MV-4-11 (cell line): ENCODE measurements around the gene MYO1D.
A peak's percentile ranks its signal among the peaks of the same experiment; 100 is the strongest.
"Not testable (repeated sequence)": the region's sequence is repeated elsewhere in the genome, so short reads cannot be mapped to it uniquely, and the experiment has no call there.

Source experiments
- DNase-seq: peaks from one replicate; lab custom pipeline; 2025; lab: John Stamatoyannopoulos, UW

Gene MYO1D

GRCh38 chr17:32876417-32877163, at the start of gene MYO1D:
MYO1D (minus strand) TSS chr17:32877124; CDS start chr17:32876872, 252 bp downstream.
- no peak for DNase-seq

GRCh38 chr17:32926183-32926582, 49.3 kb upstream of the MYO1D start:
- no peak for DNase-seq

GRCh38 chr17:32923905-32924304, 47.0 kb upstream of the MYO1D start:
- DNase-seq: not testable (repeated sequence)

- no peak for DNase-seq
These were observed 44.1 kb upstream of the MYO1D start for GRCh38 chr17:32921017-32921416.

- DNase-seq: no peak
These were observed 43.4 kb upstream of the MYO1D start for GRCh38 chr17:32920293-32920692.

- not testable (repeated sequence) for DNase-seq
These were observed 43.0 kb upstream of the MYO1D start for GRCh38 chr17:32919876-32920275.

GRCh38 chr17:32917842-32918241, 40.9 kb upstream of the MYO1D start:
- no peak for DNase-seq

GRCh38 chr17:32917081-32917480, 40.2 kb upstream of the MYO1D start:
- DNase-seq: no peak

GRCh38 chr17:32916134-32916533, 39.2 kb upstream of the MYO1D start:
- no peak for DNase-seq

GRCh38 chr17:32915245-32915644, 38.3 kb upstream of the MYO1D start:
- no peak for DNase-seq

GRCh38 chr17:32914181-32914580, 37.3 kb upstream of the MYO1D start:
- DNase-seq: no peak

- no peak for DNase-seq
These were observed 36.7 kb upstream of the MYO1D start for GRCh38 chr17:32913593-32913992.

GRCh38 chr17:32912218-32912897, 35.4 kb upstream of the MYO1D start:
- no peak for DNase-seq

- DNase-seq: no peak
These were observed 33.8 kb upstream of the MYO1D start for GRCh38 chr17:32910769-32911168.

GRCh38 chr17:32909787-32910369, 33.0 kb upstream of the MYO1D start:
- DNase-seq: peak; percentile 49

- no peak for DNase-seq
These were observed 30.7 kb upstream of the MYO1D start for GRCh38 chr17:32907583-32907982.

GRCh38 chr17:32904891-32905290, 28.0 kb upstream of the MYO1D start:
- DNase-seq: no peak

GRCh38 chr17:32903774-32904673, 27.1 kb upstream of the MYO1D start:
- no peak for DNase-seq

GRCh38 chr17:32901743-32902142, 24.8 kb upstream of the MYO1D start:
- no peak for DNase-seq

- no peak for DNase-seq
These were observed 22.5 kb upstream of the MYO1D start for GRCh38 chr17:32899236-32900013.

GRCh38 chr17:32896647-32897258, 19.8 kb upstream of the MYO1D start:
- no peak for DNase-seq
